Stimulated activated CD8-positive, alpha-beta memory T cell treated with anti-CD3 and anti-CD28 coated beads, Interleukin-15, amount 100 ng/mL, for 1 hour (primary cell): ENCODE data around the gene MCM5.
A peak's percentile ranks its signal among the peaks of the same experiment; 100 is the strongest.

Experiments used
- DNase-seq: peaks from one replicate; pipeline ENCODE4 v3.0.0-alpha.2; 2020; ENCODE audit warnings: low read depth

The MCM5 gene

GRCh38 chr22:35403356-35403755 is 3.4 kb downstream of the MCM5 start:
- no peak for DNase-seq

- DNase-seq = no peak
These were observed 4.2 kb downstream of the MCM5 start for GRCh38 chr22:35404176-35404575.

- no peak for DNase-seq
These were observed 6.5 kb downstream of the MCM5 start for GRCh38 chr22:35406443-35406842.

DNA sequence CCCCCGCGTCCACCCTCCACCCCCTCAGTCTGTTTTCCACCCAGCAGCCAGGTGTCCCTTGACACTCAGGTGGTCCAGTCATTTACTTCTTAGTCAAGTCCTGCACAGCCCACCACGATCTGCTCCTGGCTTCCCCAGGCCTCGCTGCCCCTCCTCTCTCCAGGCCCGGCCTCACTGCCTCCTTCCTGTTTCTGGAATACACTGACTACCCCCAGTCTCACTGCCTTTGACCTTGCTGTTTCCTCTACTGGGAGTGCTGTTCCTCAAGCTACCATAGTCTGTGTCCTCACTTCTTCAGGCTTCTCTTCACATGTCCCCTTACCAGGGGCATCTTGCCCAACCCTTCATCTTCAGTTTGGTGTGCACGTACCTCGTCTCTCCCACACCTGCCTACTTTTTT is 7.4 kb downstream of the MCM5 start:
- DNase-seq = no peak

DNA sequence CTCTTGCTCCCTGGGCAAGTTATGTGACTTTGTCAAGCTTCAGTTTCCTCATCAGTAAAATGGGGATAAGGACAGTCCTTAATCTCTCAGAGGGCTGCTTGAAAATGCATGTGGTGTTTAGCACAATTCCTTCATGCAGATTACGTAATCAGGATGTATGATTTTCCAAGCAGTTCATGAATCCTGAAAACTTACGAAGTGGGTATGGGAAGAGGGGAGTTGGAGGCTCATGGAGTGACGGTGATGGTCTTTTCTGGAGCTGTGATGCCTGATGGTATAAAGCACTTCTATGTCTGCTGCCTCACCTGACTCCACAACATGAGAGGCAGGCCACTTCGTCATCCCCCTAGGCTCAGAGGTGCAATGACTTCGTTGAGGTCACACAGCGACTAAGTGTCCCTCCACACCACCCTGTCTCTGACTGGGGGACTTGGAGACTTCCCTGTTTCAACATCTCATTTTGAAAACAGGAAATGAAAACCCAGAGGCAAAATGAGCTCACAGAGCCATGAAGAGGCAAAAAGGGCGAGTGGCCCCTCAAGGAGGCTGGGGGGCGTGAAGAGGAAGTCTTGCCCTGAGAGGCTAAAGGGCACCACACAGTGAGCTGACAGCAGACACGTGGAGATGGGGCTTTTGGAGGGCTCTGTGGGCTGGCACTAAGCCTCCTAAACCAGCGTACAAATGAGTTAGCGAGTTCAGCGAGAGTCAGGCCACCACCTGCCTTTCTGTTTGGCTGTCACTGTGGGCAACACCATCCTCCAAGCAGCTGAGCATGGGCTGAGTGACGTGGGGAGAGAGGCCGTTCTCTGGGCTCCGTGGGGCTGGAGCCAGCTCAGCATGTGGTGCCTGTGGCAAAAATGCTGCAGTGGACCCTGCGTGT is 10.1 kb downstream of the MCM5 start:
- no peak for DNase-seq

DNA sequence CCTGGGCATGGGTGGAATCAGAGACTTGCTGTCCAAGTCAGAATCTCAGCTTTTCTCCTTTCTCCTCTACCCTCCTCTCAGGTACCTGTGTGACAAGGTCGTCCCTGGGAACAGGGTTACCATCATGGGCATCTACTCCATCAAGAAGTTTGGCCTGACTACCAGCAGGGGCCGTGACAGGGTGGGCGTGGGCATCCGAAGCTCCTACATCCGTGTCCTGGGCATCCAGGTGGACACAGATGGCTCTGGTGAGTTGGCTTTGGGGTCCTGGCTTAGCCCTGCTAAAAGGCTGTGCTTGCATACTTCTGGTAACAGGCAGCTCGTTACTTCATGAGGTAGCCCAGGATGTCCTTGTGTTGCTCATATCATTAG is 10.7 kb downstream of the MCM5 start:
- no peak for DNase-seq

DNA sequence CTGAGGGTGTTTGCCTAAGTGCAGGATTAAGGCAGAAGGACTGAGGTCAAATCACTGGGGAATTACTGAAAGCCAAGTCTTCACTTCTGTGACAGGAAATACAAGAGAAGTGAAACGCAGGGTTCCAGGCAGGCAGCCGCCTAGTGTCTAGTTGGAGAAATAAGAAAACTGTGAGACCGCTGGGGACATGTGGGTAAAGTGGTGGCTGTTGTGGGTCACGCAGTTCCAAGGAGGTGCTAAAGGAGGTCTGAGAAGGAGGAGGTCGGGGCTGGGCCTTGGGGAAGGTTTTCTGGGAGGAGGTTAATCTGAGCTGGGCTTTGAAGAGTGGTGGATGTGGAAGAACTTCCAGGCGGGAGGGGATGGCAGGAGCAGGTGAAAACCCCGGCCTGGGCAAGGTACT is 11.2 kb downstream of the MCM5 start:
- DNase-seq = no peak

- DNase-seq = no peak
These were observed 13.7 kb downstream of the MCM5 start for GRCh38 chr22:35413624-35414023.

GRCh38 chr22:35417606-35418005 is 17.7 kb downstream of the MCM5 start:
- no peak for DNase-seq

DNA sequence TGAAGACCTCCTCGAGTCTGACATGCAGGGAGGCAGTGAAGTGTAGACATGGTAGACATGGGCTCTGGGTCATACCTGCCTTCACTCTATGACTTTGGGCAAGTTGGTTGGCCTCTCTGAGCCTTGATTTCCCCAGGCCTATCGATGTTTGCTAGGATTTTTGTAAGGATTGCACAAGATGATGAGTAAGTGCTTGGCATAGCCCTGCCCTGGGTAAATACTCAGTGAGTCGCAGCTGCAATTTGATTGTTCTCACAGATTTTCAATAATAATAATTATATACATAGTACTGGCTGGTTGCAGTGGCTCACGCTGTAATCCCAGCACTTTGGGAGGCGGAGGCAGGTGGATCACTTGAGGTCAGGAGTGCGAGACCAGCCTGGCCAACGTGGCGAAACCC is 18.1 kb downstream of the MCM5 start:
- DNase-seq = no peak

GRCh38 chr22:35418731-35419130 is 18.8 kb downstream of the MCM5 start:
- no peak for DNase-seq

GRCh38 chr22:35419756-35420155 is 19.8 kb downstream of the MCM5 start:
- DNase-seq = no peak

DNA sequence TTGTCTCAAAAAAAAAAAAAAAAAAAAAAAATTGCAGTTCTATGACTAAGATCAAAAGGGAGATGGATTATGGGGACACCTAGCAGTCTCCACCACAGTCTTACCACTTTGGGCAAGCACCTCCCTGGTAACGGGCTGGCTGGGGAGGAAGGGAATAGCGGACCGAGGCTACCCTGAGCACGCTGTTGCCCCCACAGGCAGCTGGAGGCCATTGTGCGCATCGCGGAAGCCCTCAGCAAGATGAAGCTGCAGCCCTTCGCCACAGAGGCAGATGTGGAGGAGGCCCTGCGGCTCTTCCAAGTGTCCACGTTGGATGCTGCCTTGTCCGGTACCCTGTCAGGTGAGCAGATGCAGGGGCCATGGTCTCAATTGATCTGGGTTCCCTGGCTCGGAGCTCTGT is 21.2 kb downstream of the MCM5 start:
- no peak for DNase-seq

DNA sequence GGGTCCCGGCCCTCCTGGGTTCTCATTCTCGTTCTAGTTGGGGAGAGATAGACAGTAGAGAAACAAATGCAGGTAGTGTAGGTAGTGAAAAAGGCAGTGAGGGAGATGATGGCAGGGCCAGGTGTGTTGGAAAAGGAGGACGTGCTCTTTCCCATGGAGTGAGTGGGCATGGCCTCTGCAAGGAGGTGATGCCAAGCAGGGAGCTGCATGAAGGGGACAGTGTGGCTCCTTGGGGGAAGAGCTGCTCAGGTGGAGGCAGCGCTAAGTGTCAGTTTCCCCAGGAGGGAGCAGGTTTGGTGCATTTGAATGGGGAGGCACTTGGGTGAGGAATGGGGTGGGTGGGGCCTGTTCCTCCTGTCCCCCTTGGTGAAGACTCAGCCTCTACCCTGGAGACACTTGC is 22.2 kb downstream of the MCM5 start:
- DNase-seq = no peak

- DNase-seq = no peak
These were observed 23.0 kb downstream of the MCM5 start for GRCh38 chr22:35422936-35423335.

GRCh38 chr22:35424081-35424480 is 24.1 kb downstream of the MCM5 start:
- no peak for DNase-seq

GRCh38 chr22:35424761-35425160 is 24.8 kb downstream of the MCM5 start:
- no peak for DNase-seq

GRCh38 chr22:35425546-35425945 is 25.6 kb downstream of the MCM5 start:
- DNase-seq = no peak

- DNase-seq = no peak
These were observed 26.2 kb downstream of the MCM5 start for GRCh38 chr22:35425971-35426800.

GRCh38 chr22:35426801-35427140 is 26.8 kb downstream of the MCM5 start:
- DNase-seq = no peak

GRCh38 chr22:35430897-35431322 is 31.0 kb downstream of the MCM5 start:
- DNase-seq = peak; percentile 51

DNA sequence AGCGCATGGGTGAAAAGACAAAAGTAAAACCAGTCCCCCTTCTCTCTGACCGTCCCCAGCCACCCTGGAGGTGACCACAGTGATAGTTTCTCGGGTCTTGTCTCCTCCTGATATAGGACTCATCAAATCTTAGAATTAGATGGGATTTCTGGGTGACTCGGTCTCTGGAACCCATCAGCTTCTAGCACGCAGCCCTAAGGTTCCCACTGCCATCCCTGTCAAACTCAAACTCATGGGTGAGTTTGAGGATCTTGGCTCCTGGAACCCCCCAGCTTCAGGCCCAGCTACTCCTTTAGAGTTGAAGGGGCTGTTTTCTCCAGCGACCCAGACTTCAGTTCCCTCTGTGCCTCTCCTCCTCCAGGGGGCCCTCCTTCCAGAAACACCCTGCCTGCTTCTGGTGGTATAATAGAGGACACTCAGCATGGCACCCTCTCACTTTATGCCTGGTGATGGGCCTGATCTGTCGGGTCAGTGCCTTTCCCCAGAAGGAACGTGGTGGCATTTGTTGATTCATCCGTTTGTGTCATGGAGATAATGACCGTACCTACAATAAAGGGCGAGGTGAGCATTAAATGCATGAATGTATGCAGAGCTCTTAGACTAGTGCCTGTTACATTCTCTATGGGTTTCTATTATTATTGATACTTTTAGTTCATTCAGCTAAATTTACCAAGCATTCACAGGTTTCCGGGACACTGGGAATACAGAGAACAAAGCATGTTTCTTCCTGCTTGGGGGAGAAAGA is 31.7 kb downstream of the MCM5 start:
- no peak for DNase-seq
